Stomach smooth muscle (tissue), 2 donors: ENCODE measurements around the gene ZNF57.
"Not testable (repeated sequence)": the region's sequence is repeated elsewhere in the genome, so short reads cannot be mapped to it uniquely, and the experiment has no call there.

Source experiments
- H3K27ac ChIP-seq: one replicate; pipeline ENCODE4 v1.7.0; 2013; ENCODE audit warnings: mild to moderate bottlenecking, low read length, inconsistent platforms
- H3K27me3 ChIP-seq, 2 donors: one replicate each; pipeline ENCODE4 v1.7.0; 2013; ENCODE audit warnings: low read length in 2 of 2; ENCODE audit not compliant: insufficient read depth in 2 of 2, control insufficient read depth in 1 of 2
- H3K36me3 ChIP-seq, 2 donors: one replicate each; pipeline ENCODE4 v1.7.0; 2013; ENCODE audit warnings: low read length in 2 of 2; ENCODE audit not compliant: control insufficient read depth in 2 of 2, insufficient read depth in 2 of 2
- H3K4me1 ChIP-seq: one replicate; pipeline ENCODE4 v1.7.0; 2013; ENCODE audit warnings: low read length; ENCODE audit not compliant: control insufficient read depth, insufficient read depth
- H3K4me3 ChIP-seq, 2 donors: one replicate each; pipeline ENCODE4 v1.7.0; 2013; ENCODE audit warnings: low read length in 2 of 2
- H3K9ac ChIP-seq, 2 donors: one replicate each; pipeline ENCODE4 v1.7.0; 2013; ENCODE audit warnings: low read length in 2 of 2, mild to moderate bottlenecking in 1 of 2
- H3K9me3 ChIP-seq, 2 donors: one replicate each; pipeline ENCODE4 v1.7.0; 2013; ENCODE audit warnings: low read length in 2 of 2; ENCODE audit not compliant: control insufficient read depth in 2 of 2
- donor health status: healthy.
- donor health status: Pancreatic carcinoma.

Gene ZNF57

GRCh38 chr19:2960120-2960519 is 59.4 kb downstream of the ZNF57 start:
- no peaks in the 10 kb centered on the region for H3K27me3 ChIP-seq
- no peaks in the 10 kb centered on the region for H3K36me3 ChIP-seq
- H3K9me3 ChIP-seq = no peaks in the 10 kb centered on the region
- H3K9ac ChIP-seq = no peak overlapping the region
- no peaks in the 10 kb centered on the region for H3K4me1 ChIP-seq
- H3K27ac ChIP-seq = no peak overlapping the region
- H3K4me3 ChIP-seq = no peak overlapping the region

DNA sequence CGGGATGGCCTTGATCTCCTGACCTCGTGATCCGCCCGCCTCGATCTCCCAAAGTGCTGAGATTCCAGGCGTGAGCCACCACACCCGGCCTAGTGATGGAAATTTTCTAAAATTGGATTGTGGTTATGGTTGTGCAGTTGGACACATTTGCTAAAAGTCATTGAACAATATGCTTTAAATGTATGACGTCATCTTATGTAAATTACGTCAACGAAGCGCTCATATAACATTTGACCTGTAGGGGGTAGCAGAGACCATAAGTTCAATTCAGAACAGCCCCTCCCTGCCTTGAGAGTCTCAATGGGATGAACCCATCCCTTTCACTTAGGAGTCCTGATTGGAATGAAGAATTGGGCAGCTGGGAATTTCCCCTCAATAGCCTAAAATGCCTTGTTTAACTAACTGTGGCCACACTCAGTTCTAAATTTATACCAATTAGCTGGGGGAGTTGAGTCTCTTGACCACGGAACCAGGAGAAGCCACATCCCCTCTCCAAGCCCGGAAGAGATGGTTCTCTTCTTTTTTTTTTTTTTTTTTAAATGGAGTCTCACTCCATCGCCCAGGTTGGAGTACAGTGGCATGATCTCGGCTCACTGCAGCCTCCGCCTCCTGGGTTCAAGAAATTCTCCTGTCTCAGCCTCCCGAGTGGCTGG is 61.4 kb downstream of the ZNF57 start:
- Histone ChIP-seq H3K9ac (peak overlapping the region in 1 of 2 donors; percentile 38), H3K4me1 (no peaks in the 10 kb centered on the region), H3K9me3 (no peaks in the 10 kb centered on the region), H3K36me3 (no peaks in the 10 kb centered on the region), H3K27me3 (no peaks in the 10 kb centered on the region), H3K27ac (no peak overlapping the region), H3K4me3 (peak overlapping the region in 1 of 2 donors; percentile 46)

GRCh38 chr19:2963122-2963521 is 62.4 kb downstream of the ZNF57 start:
- Histone ChIP-seq H3K4me3 (no peak overlapping the region), H3K9me3 (no peaks in the 10 kb centered on the region), H3K4me1 (no peaks in the 10 kb centered on the region)

GRCh38 chr19:2963631-2964030 is 62.9 kb downstream of the ZNF57 start:
- H3K27me3 ChIP-seq, H3K27ac ChIP-seq: not testable (repeated sequence)

More at GRCh38 chr19:2963122-2963521, 62.4 kb downstream of the ZNF57 start:
- no peaks in the 10 kb centered on the region for H3K36me3 ChIP-seq
- no peaks in the 10 kb centered on the region for H3K27me3 ChIP-seq
- H3K27ac ChIP-seq = no peak overlapping the region
- H3K9ac ChIP-seq = no peak overlapping the region

DNA sequence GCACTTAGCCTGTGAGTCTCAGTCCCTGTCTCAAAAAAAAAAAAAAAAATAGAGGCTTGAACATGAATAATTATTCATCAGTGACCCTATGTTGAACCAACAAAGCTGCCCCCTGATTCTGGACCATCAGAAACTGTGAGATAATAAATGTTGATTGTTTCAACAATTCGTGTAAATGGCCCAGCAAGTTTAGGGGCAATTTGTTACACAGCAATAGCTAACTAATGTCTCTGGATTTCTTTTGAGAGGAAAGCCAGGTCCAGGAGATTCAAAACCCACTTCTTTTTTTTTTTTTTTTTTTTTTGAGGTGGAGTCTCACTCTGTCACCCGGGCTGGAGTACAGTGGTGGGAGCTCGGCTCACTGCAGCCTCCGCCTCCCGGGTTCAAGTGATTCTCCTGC is 64.1 kb downstream of the ZNF57 start:
- Histone ChIP-seq H3K27ac (no peak overlapping the region), H3K27me3 (no peaks in the 10 kb centered on the region), H3K9me3 (no peaks in the 10 kb centered on the region), H3K9ac (no peak overlapping the region), H3K4me1 (peaks cover 8% of the 10 kb centered on the region), H3K36me3 (no peaks in the 10 kb centered on the region), H3K4me3 (no peak overlapping the region)

More at GRCh38 chr19:2963631-2964030, 62.9 kb downstream of the ZNF57 start:
- not testable (repeated sequence) for H3K9me3 ChIP-seq, H3K9ac ChIP-seq, H3K4me1 ChIP-seq, H3K4me3 ChIP-seq, H3K36me3 ChIP-seq

- H3K4me1 ChIP-seq = peaks cover 17% of the 10 kb centered on the region
- H3K4me3 ChIP-seq = no peak overlapping the region
- H3K9me3 ChIP-seq = no peaks in the 10 kb centered on the region
- H3K9ac ChIP-seq = no peak overlapping the region
- no peaks in the 10 kb centered on the region for H3K36me3 ChIP-seq
- H3K27me3 ChIP-seq = no peaks in the 10 kb centered on the region
- no peak overlapping the region for H3K27ac ChIP-seq
These were observed 67.2 kb downstream of the ZNF57 start for GRCh38 chr19:2967972-2968371.
